Upper lobe of right lung (tissue), 1 donor: ENCODE results near the gene SIVA1. TPM values are rescaled to one million over a fixed set of nuclear protein-coding genes. Genes with fewer than 3 reads are reported as not detected.

Experiments used
- ATAC-seq: fragments of 200-7000 bp; cut with Tn5 transposase; one replicate; pipeline ENCODE4 v1.9.1; 2020; ENCODE audit warnings: mild to moderate bottlenecking, moderate library complexity
- DNase-seq: peaks from one replicate; pipeline ENCODE4 v3.0.0-alpha.2; 2020
- H3K27ac ChIP-seq: fragments of 200-600 bp; one replicate; pipeline ENCODE4 v1.8.0; 2022
- H3K27me3 ChIP-seq: fragments of 200-600 bp; one replicate; pipeline ENCODE4 v1.8.0; 2022; ENCODE audit warnings: mild to moderate bottlenecking
- H3K36me3 ChIP-seq: fragments of 200-600 bp; one replicate; pipeline ENCODE4 v1.8.0; 2022
- H3K4me1 ChIP-seq: fragments of 200-600 bp; one replicate; pipeline ENCODE4 v1.8.0; 2022
- H3K4me3 ChIP-seq: fragments of 200-600 bp; one replicate; pipeline ENCODE4 v1.8.0; 2022; ENCODE audit warnings: mild to moderate bottlenecking
- H3K9me3 ChIP-seq: fragments of 200-600 bp; one replicate; pipeline ENCODE4 v1.8.0; 2022
- CTCF ChIP-seq: fragments of 200-600 bp; IDR thresholded peaks from one replicate; pipeline ENCODE4 v1.8.0; 2022; ENCODE audit warnings: antibody characterized with exemption
- intact Hi-C: fragments of 100-400 bp; cut with DNase I; formaldehyde crosslinking; loops from one replicate; pipeline ENCODE4 v1.11.0; 2022
- total RNA-seq: library from RNA; stranded (reverse); fragmentation: NEBNext Ultra II Directional; extraction: Animal tissue kit (Norgen Biotek cat#: 25700); gene quantifications from one replicate; pipeline ENCODE4 v1.2.1, GENCODE V29; 2021
- donor health status: DM: no; HTN: yes; CAD: no; lungs with severe emphysema.

Gene SIVA1
- total RNA-seq, 1 donor from 2014 or later: 66.1 TPM

- Histone ChIP-seq H3K27me3 (no peaks in the 10 kb centered on the region), H3K4me3 (no peak overlapping the region), H3K36me3 (peaks cover 27% of the 10 kb centered on the region), H3K9me3 (no peaks in the 10 kb centered on the region), H3K4me1 (peaks cover 38% of the 10 kb centered on the region), H3K27ac (no peak overlapping the region)
- intact Hi-C loops: no loop called here
- DNase-seq: no peak
- TF ChIP-seq CTCF: no peak
- ATAC-seq: no peak
Observed at GRCh38 chr14:104782808-104783139, 29.8 kb downstream of the SIVA1 start.

GRCh38 chr14:104783484-104784217 is 30.7 kb downstream of the SIVA1 start:
- no peaks in the 10 kb centered on the region for H3K27me3 ChIP-seq
- no peak overlapping the region for H3K4me3 ChIP-seq
- DNase-seq (no peak), ATAC-seq (no peak)
- peaks cover 27% of the 10 kb centered on the region for H3K36me3 ChIP-seq
- H3K9me3 ChIP-seq: no peaks in the 10 kb centered on the region
- no peak overlapping the region for H3K27ac ChIP-seq
- no peak for TF ChIP-seq CTCF
- peaks cover 38% of the 10 kb centered on the region for H3K4me1 ChIP-seq
- intact Hi-C loops: no loop called here

- TF ChIP-seq CTCF: no peak
- Histone ChIP-seq H3K4me3 (no peak overlapping the region), H3K36me3 (peaks cover 22% of the 10 kb centered on the region), H3K9me3 (no peaks in the 10 kb centered on the region), H3K27ac (no peak overlapping the region), H3K27me3 (no peaks in the 10 kb centered on the region), H3K4me1 (peaks cover 38% of the 10 kb centered on the region)
- intact Hi-C loops: no loop called here
- ATAC-seq (no peak), DNase-seq (no peak)
Observed at GRCh38 chr14:104784218-104784568, 31.2 kb downstream of the SIVA1 start.

GRCh38 chr14:104784846-104785707 is 32.1 kb downstream of the SIVA1 start:
- Histone ChIP-seq H3K27me3 (no peaks in the 10 kb centered on the region), H3K9me3 (no peaks in the 10 kb centered on the region), H3K27ac (peak overlapping the region; percentile 11), H3K4me3 (no peak overlapping the region), H3K36me3 (peaks cover 25% of the 10 kb centered on the region), H3K4me1 (peaks cover 38% of the 10 kb centered on the region)
- TF ChIP-seq CTCF: no peak
- peak; percentile 2 for ATAC-seq
- peak; percentile 84 for DNase-seq
- intact Hi-C loops: no loop called here

GRCh38 chr14:104785708-104786080 is 32.7 kb downstream of the SIVA1 start:
- TF ChIP-seq CTCF: no peak
- no peak overlapping the region for H3K4me3 ChIP-seq
- H3K36me3 ChIP-seq: peaks cover 25% of the 10 kb centered on the region
- H3K9me3 ChIP-seq: no peaks in the 10 kb centered on the region
- H3K4me1 ChIP-seq: peaks cover 38% of the 10 kb centered on the region
- ATAC-seq (no peak), DNase-seq (no peak)
- no peaks in the 10 kb centered on the region for H3K27me3 ChIP-seq
- intact Hi-C loops: no loop called here
- no peak overlapping the region for H3K27ac ChIP-seq
